ENCODE data around the gene MATCAP1. TPM values are rescaled to one million over a fixed set of nuclear protein-coding genes. Genes with fewer than 3 reads are reported as not detected.

The MATCAP1 gene
- total and polyA plus RNA-seq, 2 donors (not counting 1 experiment from before 2014, with no cell fraction given) = 6.2 to 8.9 TPM

DNA sequence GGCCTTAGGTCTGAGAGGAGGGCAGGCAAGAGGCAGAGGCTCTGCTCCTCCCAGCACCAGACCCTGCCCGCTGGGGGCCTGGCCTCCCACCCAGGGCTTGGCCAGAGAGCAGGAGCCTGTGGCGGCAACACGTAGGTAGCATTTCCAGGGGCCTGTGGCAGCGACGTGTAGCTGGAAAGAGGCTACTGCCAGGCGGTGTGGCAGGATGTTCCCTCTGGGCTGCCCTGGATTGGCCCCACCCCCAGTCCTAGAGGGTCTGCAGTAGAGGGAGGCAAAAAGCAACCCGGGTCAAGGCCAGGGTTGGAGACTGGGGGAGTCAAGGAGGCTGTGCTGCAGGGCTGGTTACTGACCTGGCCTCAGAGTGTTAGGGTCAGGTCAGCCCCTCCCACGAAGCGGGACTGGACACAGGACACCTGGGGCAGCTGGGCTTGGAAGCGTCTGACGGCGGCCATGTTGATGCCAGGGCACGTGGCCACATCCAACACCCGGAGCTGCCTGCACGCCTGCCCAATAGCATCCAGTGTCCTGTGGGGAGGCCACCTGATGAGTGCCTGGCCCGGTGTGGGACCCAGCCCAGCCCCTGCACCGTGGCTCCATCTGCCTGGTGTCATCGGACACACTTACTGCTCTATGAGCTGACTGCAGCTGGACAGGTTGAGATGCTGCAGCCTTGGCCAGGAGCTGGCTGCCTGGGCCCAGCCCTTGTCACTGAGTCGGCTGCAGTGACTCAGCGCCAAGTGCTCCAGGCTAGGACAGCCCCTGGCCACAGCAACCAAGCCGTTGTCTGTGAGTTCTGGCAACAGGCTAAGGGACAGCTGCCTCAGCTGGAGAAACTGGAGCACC lies 23.7 kb upstream of the MATCAP1 start:
- Mint-ChIP-seq H3K4me1 (no peaks in the 10 kb centered on the region), H3K27ac (no peak overlapping the region), H3K9me3 (ENCODE audit: insufficient read depth) (no peaks in the 10 kb centered on the region), H3K27me3 (no peaks in the 10 kb centered on the region), H3K4me3 (no peak overlapping the region)
- H3K4me3 ChIP-seq (ENCODE audit: control extremely low read depth in 1 of 5, extremely low read depth in 1 of 5, insufficient read depth in 1 of 5, low read depth in 2 of 5, low read length in 4 of 5) = no peak overlapping the region
- no peaks in the 10 kb centered on the region for H3K9me3 ChIP-seq (ENCODE audit: control extremely low read depth in 1 of 3, control insufficient read depth in 2 of 3, insufficient read depth in 1 of 3, low read length in 2 of 3)
- H3K9ac ChIP-seq (ENCODE audit: low read length) = no peak overlapping the region
- ChIA-PET POLR2A (no interaction called here), CTCF (interaction anchor here (1.2 kb wide), 1 partner anchor 10 kb away, joined by 3 read pairs; no protein-coding TSS in a partner anchor)
- intact Hi-C loops (cut with micrococcal nuclease) = no loop called here
- no peaks in the 10 kb centered on the region for H3K4me1 ChIP-seq (ENCODE audit: control insufficient read depth in 2 of 2, insufficient read depth in 2 of 2, low read length in 2 of 2)
- TF ChIP-seq, protein P1, sequence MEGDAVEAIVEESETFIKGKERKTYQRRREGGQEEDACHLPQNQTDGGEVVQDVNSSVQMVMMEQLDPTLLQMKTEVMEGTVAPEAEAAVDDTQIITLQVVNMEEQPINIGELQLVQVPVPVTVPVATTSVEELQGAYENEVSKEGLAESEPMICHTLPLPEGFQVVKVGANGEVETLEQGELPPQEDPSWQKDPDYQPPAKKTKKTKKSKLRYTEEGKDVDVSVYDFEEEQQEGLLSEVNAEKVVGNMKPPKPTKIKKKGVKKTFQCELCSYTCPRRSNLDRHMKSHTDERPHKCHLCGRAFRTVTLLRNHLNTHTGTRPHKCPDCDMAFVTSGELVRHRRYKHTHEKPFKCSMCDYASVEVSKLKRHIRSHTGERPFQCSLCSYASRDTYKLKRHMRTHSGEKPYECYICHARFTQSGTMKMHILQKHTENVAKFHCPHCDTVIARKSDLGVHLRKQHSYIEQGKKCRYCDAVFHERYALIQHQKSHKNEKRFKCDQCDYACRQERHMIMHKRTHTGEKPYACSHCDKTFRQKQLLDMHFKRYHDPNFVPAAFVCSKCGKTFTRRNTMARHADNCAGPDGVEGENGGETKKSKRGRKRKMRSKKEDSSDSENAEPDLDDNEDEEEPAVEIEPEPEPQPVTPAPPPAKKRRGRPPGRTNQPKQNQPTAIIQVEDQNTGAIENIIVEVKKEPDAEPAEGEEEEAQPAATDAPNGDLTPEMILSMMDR (IDR thresholded peaks at IDR 0.05) = no peak
- no peak for TF ChIP-seq EZH2 (IDR thresholded peaks at IDR 0.05; ENCODE audit: borderline replicate concordance, insufficient read depth, low read depth, low read length, poor library complexity, severe bottlenecking)
- no peaks in the 10 kb centered on the region for H3K27me3 ChIP-seq (replicated peaks in 1 of 4; ENCODE audit: control extremely low read depth in 1 of 4, control insufficient read depth in 3 of 4, insufficient read depth in 4 of 4, low read length in 3 of 4)
- H3K79me2 ChIP-seq (ENCODE audit: control insufficient read depth, insufficient read depth, low read length) = no peaks in the 10 kb centered on the region
- 95% methylated on average over 21 of the region's 21 CpGs for WGBS (ENCODE audit: insufficient coverage)
- H3K27ac ChIP-seq (ENCODE audit: low read length in 2 of 2) = no peak overlapping the region
- peaks cover 0 to 11% of the 10 kb centered on the region in 2 experiments for H3K36me3 ChIP-seq (replicated peaks in 1 of 2; ENCODE audit: control extremely low read depth in 1 of 2, control insufficient read depth in 1 of 2, extremely low read depth in 1 of 2, insufficient read depth in 2 of 2, low read length in 1 of 2)
- DNase-seq = no peak
- no peak overlapping the region for H2AFZ ChIP-seq (ENCODE audit: insufficient read depth, low read depth, low read length, poor library complexity, severe bottlenecking)
- H4K20me1 ChIP-seq (ENCODE audit: control insufficient read depth, insufficient read depth, low read length, poor library complexity, severe bottlenecking) = no peaks in the 10 kb centered on the region
- H3K4me2 ChIP-seq (replicated peaks; ENCODE audit: low read depth, low read length, poor library complexity, severe bottlenecking) = no peak overlapping the region
- no peak for ATAC-seq (ENCODE audit: low read depth)

DNA sequence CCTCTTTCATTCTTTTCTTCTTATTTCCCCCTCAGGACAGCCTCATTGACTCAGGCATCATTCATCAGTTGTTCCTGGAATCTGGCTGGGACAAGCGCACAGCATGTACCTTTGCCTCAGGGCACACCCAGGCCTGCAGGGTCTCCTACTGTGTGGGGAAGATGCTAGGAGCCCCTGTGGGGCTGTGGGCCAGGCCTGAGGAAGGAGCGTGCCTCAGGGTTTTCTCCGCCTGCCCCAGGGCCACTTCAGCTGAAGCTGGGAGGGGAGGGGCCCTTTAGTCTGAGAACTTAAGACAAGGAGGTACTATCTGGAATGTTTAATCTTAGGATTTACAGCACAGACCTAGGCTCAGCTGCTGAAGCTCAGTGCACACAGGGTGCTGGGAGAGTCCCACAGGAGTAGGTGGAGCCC lies 23.1 kb upstream of the MATCAP1 start:
- Histone ChIP-seq H3K9ac (ENCODE audit: low read length) (no peak overlapping the region), H2AFZ (ENCODE audit: insufficient read depth, low read depth, low read length, poor library complexity, severe bottlenecking) (no peak overlapping the region), H3K9me3 (ENCODE audit: control extremely low read depth in 1 of 3, control insufficient read depth in 2 of 3, insufficient read depth in 1 of 3, low read length in 2 of 3) (no peaks in the 10 kb centered on the region), H3K4me2 (replicated peaks; ENCODE audit: low read depth, low read length, poor library complexity, severe bottlenecking) (no peak overlapping the region), H3K4me3 (ENCODE audit: control extremely low read depth in 1 of 5, extremely low read depth in 1 of 5, insufficient read depth in 1 of 5, low read depth in 2 of 5, low read length in 4 of 5) (no peak overlapping the region), H3K79me2 (ENCODE audit: control insufficient read depth, insufficient read depth, low read length) (no peaks in the 10 kb centered on the region), H4K20me1 (ENCODE audit: control insufficient read depth, insufficient read depth, low read length, poor library complexity, severe bottlenecking) (no peaks in the 10 kb centered on the region), H3K36me3 (replicated peaks in 1 of 2; ENCODE audit: control extremely low read depth in 1 of 2, control insufficient read depth in 1 of 2, extremely low read depth in 1 of 2, insufficient read depth in 2 of 2, low read length in 1 of 2) (peaks cover 0 to 16% of the 10 kb centered on the region in 2 experiments), H3K4me1 (ENCODE audit: control insufficient read depth in 2 of 2, insufficient read depth in 2 of 2, low read length in 2 of 2) (no peaks in the 10 kb centered on the region), H3K27ac (ENCODE audit: low read length in 2 of 2) (no peak overlapping the region), H3K27me3 (replicated peaks in 1 of 4; ENCODE audit: control extremely low read depth in 1 of 4, control insufficient read depth in 3 of 4, insufficient read depth in 4 of 4, low read length in 3 of 4) (no peaks in the 10 kb centered on the region)
- 100% methylated on average over 3 of the region's 3 CpGs for WGBS (ENCODE audit: insufficient coverage)
- Mint-ChIP-seq H3K27ac (no peak overlapping the region), H3K27me3 (no peaks in the 10 kb centered on the region), H3K4me3 (no peak overlapping the region), H3K9me3 (ENCODE audit: insufficient read depth) (no peaks in the 10 kb centered on the region), H3K4me1 (no peaks in the 10 kb centered on the region)
- TF ChIP-seq, protein P1 (IDR thresholded peaks at IDR 0.05) = no peak
- no peak for TF ChIP-seq EZH2 (IDR thresholded peaks at IDR 0.05; ENCODE audit: borderline replicate concordance, insufficient read depth, low read depth, low read length, poor library complexity, severe bottlenecking)
- CTCF ChIA-PET = no interaction called here
- ATAC-seq (ENCODE audit: low read depth) (no peak), DNase-seq (no peak)
- intact Hi-C loops (cut with micrococcal nuclease) = no loop called here
- POLR2A ChIA-PET = no interaction called here

Data from B cell (primary cell).